Fibroblast of peridontal ligament (primary cell): ENCODE measurements around the gene PHF1.

Experiments used
- DNase-seq: peaks from one replicate; pipeline ENCODE4 v3.0.0-alpha.2; 2010; ENCODE audit errors: extremely low read depth

PHF1 gene

GRCh38 chr6:33454009-33454946 is 43.5 kb downstream of the PHF1 start, which contains the start of gene ZBTB9:
ZBTB9 (plus strand) TSS chr6:33454576; CDS start chr6:33455101, 525 bp downstream.
- peak; percentile 94 for DNase-seq

GRCh38 chr6:33455051-33455450 is 44.2 kb downstream of the PHF1 start:
- DNase-seq = no peak

GRCh38 chr6:33456156-33456555 is 45.3 kb downstream of the PHF1 start:
- DNase-seq = no peak

- DNase-seq = no peak
Observed at GRCh38 chr6:33458676-33459075, 47.9 kb downstream of the PHF1 start.

GRCh38 chr6:33459226-33459625 is 48.4 kb downstream of the PHF1 start:
- no peak for DNase-seq
